Suprapubic skin (tissue), 4 donors: ENCODE data around the gene PPIP5K1.

Source experiments
- CTCF ChIP-seq, 2 donors: fragments of 200-600 bp in 1 of 2; fragments of 450-650 bp in 1 of 2; sonication (generic) in 1 of 2; IDR thresholded peaks; one replicate each; pipeline ENCODE4 v1.5.1; 2016 to 2019; ENCODE audit warnings: antibody characterized with exemption in 2 of 2, mild to moderate bottlenecking in 1 of 2, moderate library complexity in 1 of 2
- POLR2A ChIP-seq, 2 donors: fragments of 450-650 bp; IDR thresholded peaks; one replicate each; pipeline ENCODE4 v1.6.1; 2017; ENCODE audit warnings: antibody characterized with exemption in 2 of 2, mild to moderate bottlenecking in 2 of 2, moderate library complexity in 2 of 2
- POLR2AphosphoS5 ChIP-seq, 3 donors: sonication (generic); formaldehyde crosslinking; IDR thresholded peaks; one replicate each; pipeline ENCODE4 v1.6.1; 2017; ENCODE audit warnings: antibody characterized with exemption in 3 of 3

GRCh38 chr15:43552256-43552655 lies 37.8 kb downstream of the PPIP5K1 start:
- TF ChIP-seq POLR2A (IDR thresholded peaks at IDR 0.05) (no peak), CTCF (IDR thresholded peaks at IDR 0.05) (no peak), POLR2AphosphoS5 (IDR thresholded peaks at IDR 0.05) (no peak)
